ENCODE results near the gene DLGAP1. TPM values are rescaled to one million over a fixed set of nuclear protein-coding genes. Genes with fewer than 3 reads are reported as not detected.

DLGAP1 gene
- polyA plus RNA-seq, 1 donor from 2014 or later: 4.5 TPM

DNA sequence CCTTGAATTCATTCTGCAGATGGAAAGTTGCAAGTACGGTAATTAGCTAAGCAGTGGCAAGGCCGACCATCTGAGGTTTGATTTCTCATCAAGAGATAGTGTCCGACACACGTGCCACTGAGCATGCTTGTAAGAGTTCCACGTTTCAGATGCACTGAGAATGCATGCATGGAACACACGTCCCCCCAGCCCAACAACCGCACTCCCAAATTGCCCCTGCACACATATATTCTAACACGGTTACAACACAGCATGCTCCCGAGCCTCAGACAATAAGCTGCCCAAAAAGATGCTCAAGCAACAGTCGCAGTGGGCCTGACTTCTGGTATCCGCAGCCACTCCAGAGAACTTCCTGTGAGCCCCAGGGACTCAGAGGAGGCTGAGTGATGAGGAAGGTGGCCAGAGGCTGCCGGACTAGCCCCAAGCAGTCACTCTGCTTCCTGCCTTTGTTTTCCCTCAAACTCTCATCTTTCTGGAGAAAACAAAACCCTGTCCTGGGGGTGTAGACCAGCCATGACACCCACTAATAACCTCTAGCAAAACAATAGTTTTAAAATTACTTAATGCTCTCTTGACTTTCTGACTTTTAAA, 801.2 kb downstream of the DLGAP1 start:
- H3F3A ChIP-seq (ENCODE audit: insufficient read depth, low read length, poor library complexity, severe bottlenecking): no peaks in the 10 kb centered on the region
- H3K27ac ChIP-seq (ENCODE audit: low read length): no peak overlapping the region
- H2AFZ ChIP-seq (ENCODE audit: low read depth, low read length): no peak overlapping the region
- H3K9ac ChIP-seq (ENCODE audit: low read length): no peak overlapping the region
- no peaks in the 10 kb centered on the region for H3K27me3 ChIP-seq (ENCODE audit: insufficient read depth, low read depth, low read length)
- TF ChIP-seq SMC3 (conservative IDR thresholded peaks at IDR 0.05; ENCODE audit: poor library complexity) (no peak), EP300 (conservative IDR thresholded peaks at IDR 0.05; ENCODE audit: poor library complexity, severe bottlenecking) (no peak), EZH2 (IDR thresholded peaks at IDR 0.05; ENCODE audit: borderline replicate concordance, insufficient read depth, low read length, poor library complexity, severe bottlenecking) (no peak), MXI1 (conservative IDR thresholded peaks at IDR 0.05; ENCODE audit: poor library complexity, severe bottlenecking) (no peak), TAF1 (IDR thresholded peaks at IDR 0.05; ENCODE audit: low read depth) (no peak), RAD21 (conservative IDR thresholded peaks at IDR 0.05) (no peak), POLR2AphosphoS5 (IDR thresholded peaks at IDR 0.05) (no peak)
- TF ChIP-seq, protein P1, sequence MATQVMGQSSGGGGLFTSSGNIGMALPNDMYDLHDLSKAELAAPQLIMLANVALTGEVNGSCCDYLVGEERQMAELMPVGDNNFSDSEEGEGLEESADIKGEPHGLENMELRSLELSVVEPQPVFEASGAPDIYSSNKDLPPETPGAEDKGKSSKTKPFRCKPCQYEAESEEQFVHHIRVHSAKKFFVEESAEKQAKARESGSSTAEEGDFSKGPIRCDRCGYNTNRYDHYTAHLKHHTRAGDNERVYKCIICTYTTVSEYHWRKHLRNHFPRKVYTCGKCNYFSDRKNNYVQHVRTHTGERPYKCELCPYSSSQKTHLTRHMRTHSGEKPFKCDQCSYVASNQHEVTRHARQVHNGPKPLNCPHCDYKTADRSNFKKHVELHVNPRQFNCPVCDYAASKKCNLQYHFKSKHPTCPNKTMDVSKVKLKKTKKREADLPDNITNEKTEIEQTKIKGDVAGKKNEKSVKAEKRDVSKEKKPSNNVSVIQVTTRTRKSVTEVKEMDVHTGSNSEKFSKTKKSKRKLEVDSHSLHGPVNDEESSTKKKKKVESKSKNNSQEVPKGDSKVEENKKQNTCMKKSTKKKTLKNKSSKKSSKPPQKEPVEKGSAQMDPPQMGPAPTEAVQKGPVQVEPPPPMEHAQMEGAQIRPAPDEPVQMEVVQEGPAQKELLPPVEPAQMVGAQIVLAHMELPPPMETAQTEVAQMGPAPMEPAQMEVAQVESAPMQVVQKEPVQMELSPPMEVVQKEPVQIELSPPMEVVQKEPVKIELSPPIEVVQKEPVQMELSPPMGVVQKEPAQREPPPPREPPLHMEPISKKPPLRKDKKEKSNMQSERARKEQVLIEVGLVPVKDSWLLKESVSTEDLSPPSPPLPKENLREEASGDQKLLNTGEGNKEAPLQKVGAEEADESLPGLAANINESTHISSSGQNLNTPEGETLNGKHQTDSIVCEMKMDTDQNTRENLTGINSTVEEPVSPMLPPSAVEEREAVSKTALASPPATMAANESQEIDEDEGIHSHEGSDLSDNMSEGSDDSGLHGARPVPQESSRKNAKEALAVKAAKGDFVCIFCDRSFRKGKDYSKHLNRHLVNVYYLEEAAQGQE (IDR thresholded peaks at IDR 0.05; ENCODE audit: borderline replicate concordance): no peak
- TF ChIP-seq, protein P2, sequence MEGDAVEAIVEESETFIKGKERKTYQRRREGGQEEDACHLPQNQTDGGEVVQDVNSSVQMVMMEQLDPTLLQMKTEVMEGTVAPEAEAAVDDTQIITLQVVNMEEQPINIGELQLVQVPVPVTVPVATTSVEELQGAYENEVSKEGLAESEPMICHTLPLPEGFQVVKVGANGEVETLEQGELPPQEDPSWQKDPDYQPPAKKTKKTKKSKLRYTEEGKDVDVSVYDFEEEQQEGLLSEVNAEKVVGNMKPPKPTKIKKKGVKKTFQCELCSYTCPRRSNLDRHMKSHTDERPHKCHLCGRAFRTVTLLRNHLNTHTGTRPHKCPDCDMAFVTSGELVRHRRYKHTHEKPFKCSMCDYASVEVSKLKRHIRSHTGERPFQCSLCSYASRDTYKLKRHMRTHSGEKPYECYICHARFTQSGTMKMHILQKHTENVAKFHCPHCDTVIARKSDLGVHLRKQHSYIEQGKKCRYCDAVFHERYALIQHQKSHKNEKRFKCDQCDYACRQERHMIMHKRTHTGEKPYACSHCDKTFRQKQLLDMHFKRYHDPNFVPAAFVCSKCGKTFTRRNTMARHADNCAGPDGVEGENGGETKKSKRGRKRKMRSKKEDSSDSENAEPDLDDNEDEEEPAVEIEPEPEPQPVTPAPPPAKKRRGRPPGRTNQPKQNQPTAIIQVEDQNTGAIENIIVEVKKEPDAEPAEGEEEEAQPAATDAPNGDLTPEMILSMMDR (IDR thresholded peaks at IDR 0.05; ENCODE audit: poor library complexity, severe bottlenecking): no peak
- H3K9me3 ChIP-seq (ENCODE audit: low read length): no peaks in the 10 kb centered on the region
- H4K20me1 ChIP-seq (ENCODE audit: insufficient read depth): no peaks in the 10 kb centered on the region
- no peak overlapping the region for H3K4me2 ChIP-seq (ENCODE audit: low read length)
- no peaks in the 10 kb centered on the region for H3K9me2 ChIP-seq (ENCODE audit: insufficient read depth, low read length)
- no peaks in the 10 kb centered on the region for H3K79me2 ChIP-seq (replicated peaks; ENCODE audit: insufficient read depth, low read length)
- no peak overlapping the region for H3K4me3 ChIP-seq (ENCODE audit: low read length)
- no peaks in the 10 kb centered on the region for H3K36me3 ChIP-seq (ENCODE audit: insufficient read depth, low read length)

DNA sequence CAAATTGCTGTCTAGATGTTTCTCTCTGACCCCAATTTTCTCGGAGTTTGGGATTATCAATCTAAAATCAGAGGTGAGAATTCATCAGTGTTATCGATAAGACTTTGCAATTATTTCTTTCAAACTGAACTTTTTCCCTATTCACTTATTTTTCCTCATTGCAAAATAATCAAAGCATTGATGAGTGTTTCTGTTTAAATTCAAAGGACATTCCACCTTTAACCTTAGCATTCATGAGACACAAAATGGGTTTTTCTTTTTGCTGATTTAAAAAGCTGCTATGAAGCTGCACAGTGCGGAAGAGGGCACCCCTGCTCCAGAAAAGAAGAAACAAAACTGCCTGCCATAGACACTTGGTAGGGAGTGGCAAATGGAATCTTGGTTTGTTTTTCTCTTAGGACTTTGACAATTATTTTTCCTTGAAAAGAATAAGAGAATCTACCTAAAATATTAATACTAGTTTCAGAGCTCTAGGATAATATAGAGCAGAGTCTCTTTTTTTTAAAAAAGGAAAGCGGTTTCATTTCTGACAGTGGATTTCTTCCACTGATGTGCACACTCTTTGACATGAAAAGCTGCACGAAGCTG, 801.8 kb downstream of the DLGAP1 start:
- no peaks in the 10 kb centered on the region for H3K27me3 ChIP-seq (ENCODE audit: insufficient read depth, low read depth, low read length)
- H3K9ac ChIP-seq (ENCODE audit: low read length): no peak overlapping the region
- no peaks in the 10 kb centered on the region for H3K79me2 ChIP-seq (replicated peaks; ENCODE audit: insufficient read depth, low read length)
- H3K9me3 ChIP-seq (ENCODE audit: low read length): no peaks in the 10 kb centered on the region
- H3K4me3 ChIP-seq (ENCODE audit: low read length): no peak overlapping the region
- H3K27ac ChIP-seq (ENCODE audit: low read length): no peak overlapping the region
- H3K4me2 ChIP-seq (ENCODE audit: low read length): no peak overlapping the region
- no peaks in the 10 kb centered on the region for H3K9me2 ChIP-seq (ENCODE audit: insufficient read depth, low read length)
- H2AFZ ChIP-seq (ENCODE audit: low read depth, low read length): no peak overlapping the region
- no peak for TF ChIP-seq EP300 (conservative IDR thresholded peaks at IDR 0.05; ENCODE audit: poor library complexity, severe bottlenecking)
- TF ChIP-seq, protein P2 (IDR thresholded peaks at IDR 0.05; ENCODE audit: poor library complexity, severe bottlenecking): no peak
- no peak for TF ChIP-seq TAF1 (IDR thresholded peaks at IDR 0.05; ENCODE audit: low read depth)
- no peak for TF ChIP-seq MXI1 (conservative IDR thresholded peaks at IDR 0.05; ENCODE audit: poor library complexity, severe bottlenecking)
- no peak for TF ChIP-seq EZH2 (IDR thresholded peaks at IDR 0.05; ENCODE audit: borderline replicate concordance, insufficient read depth, low read length, poor library complexity, severe bottlenecking)
- H3K36me3 ChIP-seq (ENCODE audit: insufficient read depth, low read length): no peaks in the 10 kb centered on the region
- no peaks in the 10 kb centered on the region for H4K20me1 ChIP-seq (ENCODE audit: insufficient read depth)
- H3F3A ChIP-seq (ENCODE audit: insufficient read depth, low read length, poor library complexity, severe bottlenecking): no peaks in the 10 kb centered on the region

All from neural cell (in vitro differentiated cells).